ENCODE results near the gene FLII.

DNA sequence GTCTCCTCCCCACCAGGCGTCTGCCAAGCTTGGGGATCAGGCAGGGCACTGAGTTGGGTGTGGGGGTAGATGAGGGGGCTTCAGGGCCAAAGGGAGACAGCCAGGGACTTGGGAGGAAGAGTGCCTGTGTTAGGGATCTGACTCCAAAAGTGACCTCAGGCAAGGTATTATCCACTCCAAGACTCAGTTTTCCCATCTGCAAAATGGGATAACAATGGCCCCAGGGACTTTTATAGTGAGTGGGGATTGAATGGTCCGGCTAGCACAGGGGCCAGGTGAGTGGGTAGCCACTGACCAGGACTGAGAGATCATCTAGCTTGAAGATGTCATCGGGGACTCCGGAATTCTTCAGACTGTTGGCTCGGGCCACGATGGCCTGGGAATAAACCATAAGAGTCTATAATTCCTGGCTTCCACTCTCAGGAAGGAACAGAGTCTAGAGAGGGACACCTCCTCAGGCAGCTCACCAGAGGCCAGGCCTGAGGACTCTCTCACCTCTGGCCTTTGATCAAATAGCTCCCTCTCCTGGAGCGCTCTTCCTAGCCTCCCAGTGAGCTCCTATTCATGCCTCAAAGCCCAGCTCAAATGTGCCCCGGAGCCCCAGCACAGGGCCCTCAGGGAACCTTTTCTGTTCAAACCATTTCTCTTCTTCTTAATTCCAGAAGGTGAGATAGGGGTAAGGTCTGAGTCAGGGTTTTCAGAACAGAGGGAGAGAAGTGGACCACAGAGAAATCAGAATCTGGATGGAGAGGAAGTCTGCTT is 3.5 kb downstream of the FLII start:
- TF ChIP-seq CTCF (IDR thresholded peaks at IDR 0.05) (no peak), POLR2A (IDR thresholded peaks at IDR 0.05) (no peak)

Data from prostate gland (tissue), 2 donors.